NCI-H2107 treated with DMSO at 0.1 percent for 48 hours (cell line): ENCODE results near the gene HOXA5.

Experiments
- DNase-seq: peaks from one replicate; lab custom pipeline; 2025; ENCODE audit not compliant: unreplicated experiment; lab: John Stamatoyannopoulos, UW

HOXA5 gene

DNA sequence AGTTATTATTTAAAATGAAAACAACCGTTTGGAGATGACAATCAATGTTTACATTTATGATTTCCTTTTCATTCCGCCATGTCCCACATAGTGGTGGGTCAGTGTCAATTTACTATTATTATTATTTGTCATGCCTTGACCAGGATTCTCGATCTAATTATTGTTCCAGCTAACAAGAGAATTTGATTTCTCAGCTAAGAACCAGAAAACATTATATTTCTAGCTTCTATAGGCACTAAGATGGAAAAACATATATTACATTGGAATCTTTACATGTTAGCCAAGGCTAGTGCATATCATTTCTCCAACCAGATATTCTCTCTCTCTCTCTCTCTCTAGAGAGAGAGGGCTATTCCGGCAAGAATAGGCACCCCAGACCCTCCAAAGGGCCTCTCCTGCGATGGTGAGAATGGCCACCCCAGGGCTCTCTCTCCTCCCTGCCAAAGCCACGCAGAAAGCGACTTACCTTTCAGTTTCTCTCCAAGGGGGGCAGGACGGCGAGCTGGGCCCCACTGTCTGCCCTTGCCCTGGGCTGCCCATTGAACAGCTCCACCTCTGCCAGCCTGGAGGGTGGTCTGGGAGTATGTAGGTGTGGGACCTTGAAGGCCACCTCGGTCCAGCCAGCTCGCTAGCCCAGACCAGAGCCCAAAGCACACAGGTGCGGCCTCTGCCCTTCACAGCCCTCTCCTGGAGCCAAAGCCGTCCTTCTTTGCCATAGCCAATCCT is 6.5 kb upstream of the HOXA5 start:
- DNase-seq: no peak

GRCh38 chr7:27148756-27149641 is 5.5 kb upstream of the HOXA5 start:
- DNase-seq: no peak

DNA sequence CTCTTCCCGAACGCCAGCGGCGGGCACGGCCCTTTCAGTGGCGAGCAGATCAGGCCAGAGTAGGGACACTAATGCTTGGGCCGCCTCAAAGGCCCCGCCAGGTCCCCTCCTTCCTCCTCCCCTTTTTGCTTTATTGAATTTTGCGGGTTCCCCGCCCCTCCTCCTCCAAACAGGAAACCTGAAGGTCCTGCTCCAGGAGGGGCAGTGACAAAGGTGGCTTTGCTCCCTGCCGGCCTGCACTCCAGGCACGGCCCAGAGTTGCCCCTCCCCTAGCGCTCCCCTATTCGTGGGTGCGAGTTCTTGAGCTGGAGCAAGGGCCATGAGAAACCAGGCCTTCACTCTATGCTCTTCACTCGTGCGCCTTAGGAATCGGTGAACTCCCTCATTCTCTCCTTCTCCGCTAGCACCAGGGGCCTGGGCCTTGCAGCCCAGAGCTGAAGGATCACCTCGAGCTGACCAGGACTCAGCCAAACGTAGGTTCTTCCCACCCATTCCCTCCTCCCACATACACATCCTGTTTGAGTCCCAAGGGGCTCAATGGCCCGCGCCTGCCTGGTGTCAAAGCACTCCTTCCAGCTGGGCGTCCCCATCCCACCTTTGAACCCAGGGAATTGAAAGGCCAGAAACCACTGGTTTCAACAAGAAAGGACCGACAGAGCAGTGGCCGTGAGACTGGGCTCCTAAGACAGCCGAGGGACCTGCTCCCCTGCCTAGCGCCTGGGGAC is 4.7 kb upstream of the HOXA5 start:
- no peak for DNase-seq

DNA sequence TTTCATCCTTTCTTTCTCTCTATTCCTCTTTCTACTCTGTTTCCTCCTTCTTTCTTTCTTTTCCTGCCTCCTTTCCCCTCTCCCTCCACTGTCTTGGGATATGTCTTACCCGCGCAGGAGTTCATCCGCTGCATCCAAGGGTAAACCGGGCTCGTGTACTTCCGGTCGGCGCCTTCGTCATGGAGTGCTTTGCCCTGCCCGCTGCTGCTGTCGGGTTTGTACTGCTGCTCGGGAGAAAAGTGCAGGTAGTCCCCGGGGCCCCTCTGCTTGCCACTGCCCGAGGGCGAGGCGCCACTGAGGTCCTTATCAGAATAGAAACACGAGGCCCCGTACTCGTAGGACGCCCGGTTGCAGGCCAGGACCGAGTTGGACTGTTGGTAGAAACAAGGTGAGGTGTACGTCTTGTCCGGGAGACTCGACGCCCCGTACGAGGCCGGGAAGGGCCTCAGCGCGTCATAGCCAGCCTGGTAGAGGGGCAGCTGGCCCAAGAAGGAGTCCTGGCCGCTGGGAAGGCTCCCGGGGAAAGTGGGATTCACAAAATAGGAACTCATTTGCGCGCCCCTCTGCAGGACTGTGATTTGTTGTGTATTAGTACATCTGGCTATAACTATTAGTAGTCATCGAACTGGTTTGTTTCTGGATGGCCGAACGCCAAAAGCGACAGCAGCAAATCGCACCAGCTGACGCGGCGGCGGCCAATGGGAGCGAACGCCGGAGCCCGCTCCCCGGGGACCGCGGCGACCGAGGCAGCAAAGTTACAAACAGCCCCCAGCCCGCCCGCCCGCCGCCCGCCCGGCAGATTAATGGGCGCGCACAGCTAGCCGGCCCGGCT is 3.9 kb upstream of the HOXA5 start, which contains the start of gene HOXA6:
TSS of gene HOXA6 (minus strand) at position 576 of the 832 bp plus-strand sequence. CDS start at position 551, 25 bp downstream.
- no peak for DNase-seq

- DNase-seq: no peak
Measured at GRCh38 chr7:27146491-27147198, 3.2 kb upstream of the HOXA5 start.

DNA sequence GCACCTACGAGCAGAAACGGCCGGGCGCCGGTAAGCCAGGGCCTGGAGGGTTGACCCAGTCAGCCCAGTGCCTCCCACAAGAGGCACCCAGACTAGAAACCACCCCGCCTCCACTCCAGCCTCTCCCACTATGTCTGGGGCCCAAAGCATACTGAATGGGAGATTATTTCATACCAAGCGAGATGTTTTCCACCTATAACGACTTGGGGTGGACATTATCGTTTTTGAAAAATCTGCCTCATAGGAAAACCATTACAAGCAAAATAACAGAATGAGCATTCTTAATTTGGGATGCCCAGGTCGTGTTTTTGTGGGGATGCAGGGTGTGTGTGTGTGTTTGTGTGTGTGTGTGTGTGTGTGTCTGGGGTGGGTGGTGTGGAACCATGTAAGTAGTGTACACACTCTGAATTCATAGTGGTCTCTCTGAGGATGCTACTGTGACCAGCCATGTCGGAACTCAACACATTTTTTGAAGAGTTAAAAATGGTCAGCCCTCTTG is 2.5 kb upstream of the HOXA5 start:
- no peak for DNase-seq

DNA sequence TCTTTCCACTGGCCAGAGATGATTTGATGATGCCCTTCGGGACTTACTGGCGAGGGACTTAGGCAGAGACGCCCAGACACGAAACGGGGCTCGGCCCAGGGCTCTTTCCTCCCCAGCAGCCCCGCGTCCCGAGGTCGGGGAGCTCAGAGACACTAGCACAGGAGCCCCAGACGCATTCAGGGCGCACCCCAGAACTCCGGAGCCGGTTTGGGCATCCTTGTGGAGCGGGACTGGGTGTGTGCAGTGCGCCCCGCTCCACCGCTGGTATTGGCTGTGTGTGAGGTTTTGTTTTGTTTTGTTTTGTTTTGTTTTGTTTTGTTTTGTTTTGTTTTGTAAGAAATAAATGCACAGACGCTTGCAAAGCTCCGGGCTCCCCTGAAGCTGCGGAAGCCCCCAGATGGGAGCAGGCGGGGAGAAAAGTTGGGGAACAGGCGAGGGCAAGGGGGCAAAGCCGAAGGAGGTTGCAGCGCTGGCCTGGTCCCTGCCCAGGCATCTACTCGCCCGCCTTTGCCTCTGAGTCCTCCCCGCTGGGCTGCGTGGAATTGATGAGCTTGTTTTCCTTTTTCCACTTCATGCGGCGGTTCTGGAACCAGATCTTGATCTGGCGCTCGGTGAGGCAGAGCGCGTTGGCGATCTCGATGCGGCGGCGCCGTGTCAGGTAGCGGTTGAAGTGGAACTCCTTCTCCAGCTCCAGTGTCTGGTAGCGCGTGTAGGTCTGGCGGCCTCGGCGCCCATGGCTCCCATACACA is 1.9 kb upstream of the HOXA5 start:
- DNase-seq: no peak

DNA sequence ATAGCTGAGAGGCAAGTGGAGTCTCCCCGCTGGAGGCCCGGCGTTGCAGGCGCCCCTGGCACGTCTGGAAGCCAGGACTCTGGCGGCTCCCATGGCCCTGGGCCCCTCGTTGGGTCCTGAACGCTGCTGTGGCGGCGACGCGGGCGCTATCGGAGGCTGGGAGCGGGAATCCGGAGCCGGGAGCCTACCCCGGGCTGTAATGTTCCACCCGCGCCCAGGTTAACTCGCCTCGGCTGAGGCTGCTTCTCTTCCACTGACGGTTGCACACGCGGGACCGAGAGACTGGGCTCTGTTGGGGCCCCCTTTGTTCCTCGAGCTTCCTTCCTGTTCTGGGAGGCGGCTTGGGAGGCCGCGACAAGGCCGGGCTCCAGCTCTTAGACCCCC is 1.3 kb upstream of the HOXA5 start:
- DNase-seq: no peak

DNA sequence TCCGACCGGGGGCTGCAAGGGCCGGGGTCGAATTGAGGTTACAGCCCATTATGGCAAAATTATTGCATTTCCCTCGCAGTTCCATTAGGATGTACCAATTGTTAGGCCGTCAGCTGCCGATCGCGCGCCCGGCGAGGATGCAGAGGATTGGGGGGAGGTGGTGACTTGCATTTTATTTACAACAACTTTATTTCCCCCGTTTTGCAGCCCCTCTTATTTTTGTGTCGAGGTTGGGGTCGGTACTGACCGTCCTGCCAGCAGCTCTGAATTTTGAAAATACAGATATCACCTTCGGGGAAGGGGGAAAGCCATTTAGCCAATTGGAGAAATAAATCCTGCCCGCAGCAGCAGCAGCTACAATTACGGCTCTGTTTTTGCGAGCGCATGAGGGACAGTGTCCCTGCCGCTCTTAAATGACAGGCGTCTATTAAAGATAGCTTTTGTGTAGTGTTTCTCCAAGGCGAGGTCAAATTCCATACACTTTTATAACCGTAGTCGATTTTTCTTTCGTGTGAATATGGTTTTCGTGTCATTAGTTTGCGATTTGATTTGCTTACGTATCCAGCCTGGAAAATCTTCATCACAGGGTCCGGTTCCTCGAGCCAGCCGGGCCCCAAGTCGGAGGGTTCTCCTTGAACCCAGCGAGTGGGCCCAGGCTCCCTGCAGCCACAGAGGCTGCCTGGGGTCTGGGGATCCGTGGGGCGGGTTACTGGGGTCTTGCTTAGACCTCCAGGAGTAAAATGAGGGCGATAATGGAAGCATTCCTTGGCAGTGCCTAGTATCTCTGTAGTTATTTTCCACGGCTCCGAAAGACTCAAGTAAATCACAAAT is 684 bp upstream of the HOXA5 start:
- DNase-seq: no peak

GRCh38 chr7:27142580-27143022 is 880 bp downstream of the HOXA5 start:
- no peak for DNase-seq

DNA sequence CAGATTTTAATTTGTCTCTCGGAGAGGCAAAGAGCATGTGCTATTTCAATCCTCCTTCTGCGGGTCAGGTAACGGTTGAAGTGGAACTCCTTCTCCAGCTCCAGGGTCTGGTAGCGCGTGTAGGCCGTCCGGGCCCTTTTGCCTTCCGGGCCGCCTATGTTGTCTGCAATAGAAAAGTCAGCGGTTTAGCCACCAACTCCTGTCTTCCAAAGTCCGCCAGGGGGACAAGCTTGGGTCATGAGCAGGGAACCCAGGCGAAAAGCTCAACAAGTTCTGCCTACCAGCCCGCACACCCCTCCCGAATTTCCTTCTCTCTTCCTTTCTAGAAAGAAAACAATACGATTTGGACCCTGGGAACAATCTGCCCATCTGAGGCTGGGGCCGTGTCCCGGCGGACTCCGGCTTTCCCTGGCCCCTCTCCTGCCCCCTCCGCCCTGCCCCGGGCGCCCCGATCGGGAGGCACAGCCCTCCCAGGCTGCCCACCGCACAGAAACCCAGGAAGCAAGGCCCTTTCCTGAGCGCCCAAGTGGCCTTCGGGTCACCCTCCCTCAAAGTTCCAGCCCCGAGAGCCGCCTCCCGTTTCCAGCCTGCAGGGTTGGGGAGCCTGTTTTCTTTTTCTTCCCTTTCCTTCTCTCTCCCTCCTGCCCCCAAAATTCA is 1.4 kb downstream of the HOXA5 start:
- DNase-seq: no peak

GRCh38 chr7:27141137-27141922 is 2.2 kb downstream of the HOXA5 start:
- no peak for DNase-seq

GRCh38 chr7:27140126-27140857 is 3.2 kb downstream of the HOXA5 start:
- DNase-seq: no peak

- DNase-seq: no peak
Measured at GRCh38 chr7:27139334-27140125, 4.0 kb downstream of the HOXA5 start.

GRCh38 chr7:27138985-27139333 is 4.5 kb downstream of the HOXA5 start:
- no peak for DNase-seq

DNA sequence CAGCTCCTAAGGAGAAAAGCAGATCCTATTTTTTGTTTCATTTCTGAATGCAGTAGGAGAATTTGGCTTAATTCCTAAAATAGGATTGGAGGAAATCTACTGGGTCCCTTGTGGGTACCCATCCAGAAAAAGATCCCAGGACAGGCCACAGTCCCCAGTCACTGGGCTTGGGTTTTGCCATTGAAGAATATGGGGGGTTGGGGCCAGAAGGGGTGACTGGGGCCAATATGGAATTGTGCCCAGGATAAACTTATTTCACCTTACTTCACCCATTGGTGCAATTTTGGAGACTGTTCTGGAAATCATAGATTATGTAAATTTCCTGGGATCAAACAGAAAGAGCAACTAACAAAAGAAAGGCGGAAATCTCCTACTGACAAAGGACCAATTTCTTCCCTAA is 5.0 kb downstream of the HOXA5 start:
- DNase-seq: no peak
